KBM-7 (cell line): ENCODE data around the gene SORCS3.

Source experiments
- DNase-seq: peaks from one replicate; pipeline ENCODE4 v3.0.0-alpha.2; 2015
- in situ Hi-C: fragments of 300-500 bp; cut with MboI; formaldehyde crosslinking; loops from 2 replicates; pipeline ENCODE4 v1.14.3; 2020; ENCODE audit warnings: low sequenced_read_pairs, low pct_unique_long_range_greater_than_20kb, mixed read lengths

The SORCS3 gene

DNA sequence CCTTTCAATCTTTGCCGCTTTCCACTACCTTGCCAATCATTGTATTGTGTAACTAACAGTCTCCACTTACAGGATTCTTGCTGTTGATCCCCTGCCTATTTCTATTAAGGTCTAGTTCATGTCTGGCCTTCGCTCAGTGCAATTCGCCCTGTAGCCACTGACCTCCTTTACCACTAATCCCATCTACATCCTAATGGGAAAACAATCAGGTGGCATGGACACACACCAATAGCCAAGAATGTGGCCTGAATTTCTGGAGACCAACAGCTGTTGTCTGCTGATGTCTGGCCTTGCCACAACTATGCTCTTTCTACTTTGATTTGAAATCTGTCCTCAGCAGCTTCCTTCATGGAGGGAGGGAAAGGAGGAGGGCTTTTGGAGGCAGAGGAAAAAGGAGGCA lies 546.2 kb downstream of the SORCS3 start:
- DNase-seq = no peak
- in situ Hi-C loops = no loop called here

DNA sequence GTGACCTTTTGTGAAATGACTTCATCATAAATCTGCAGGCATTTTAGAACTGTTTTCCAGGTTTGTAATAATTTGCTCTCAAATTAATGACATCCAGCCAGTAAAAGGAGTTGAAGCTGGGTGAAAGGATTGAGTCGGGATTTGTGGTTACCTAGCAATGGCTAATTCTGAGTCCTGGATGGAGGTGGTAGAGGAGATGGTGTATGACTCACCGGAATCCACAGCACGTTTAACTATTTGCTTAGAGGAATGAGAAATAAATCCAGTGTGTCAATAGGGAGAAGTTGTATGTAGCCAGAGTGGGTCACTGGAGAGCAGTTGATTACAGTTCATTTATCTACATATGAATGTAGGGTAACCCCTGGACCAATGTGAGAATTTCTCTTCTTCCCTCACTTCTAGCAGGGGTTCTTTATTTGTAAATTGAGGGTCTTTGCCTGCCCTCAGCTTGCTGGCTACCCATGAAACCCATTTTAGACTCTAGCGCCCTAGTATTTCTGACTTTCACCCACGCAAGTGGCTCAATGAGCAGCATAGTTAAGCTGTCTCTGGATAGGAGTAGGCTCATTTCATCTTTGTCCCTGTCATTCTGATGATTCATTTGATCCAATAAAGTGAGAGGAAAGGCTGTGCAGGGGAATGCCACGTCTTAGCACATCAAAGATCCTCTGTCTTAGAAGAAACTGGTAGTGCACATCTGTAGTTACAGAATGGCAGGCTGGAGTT lies 547.8 kb downstream of the SORCS3 start:
- in situ Hi-C loops = no loop called here
- DNase-seq = no peak

DNA sequence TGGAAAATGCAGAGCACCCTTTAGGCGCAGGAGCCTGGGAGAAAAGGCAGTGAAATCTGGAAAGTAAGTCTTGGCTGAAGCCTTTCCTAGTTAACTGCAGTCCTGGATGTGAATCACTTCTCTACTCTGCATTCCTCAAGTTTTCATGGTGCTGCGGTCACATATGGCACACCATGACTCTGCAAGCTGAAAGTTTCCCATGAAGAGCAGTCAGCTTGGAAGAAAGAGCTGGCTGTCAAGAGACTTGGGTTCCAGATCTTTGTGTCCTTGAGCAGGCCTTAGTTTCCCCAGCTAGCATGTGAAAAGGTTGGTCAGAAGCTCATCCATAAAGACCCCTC lies 548.3 kb downstream of the SORCS3 start:
- no peak for DNase-seq
- in situ Hi-C loops = no loop called here

DNA sequence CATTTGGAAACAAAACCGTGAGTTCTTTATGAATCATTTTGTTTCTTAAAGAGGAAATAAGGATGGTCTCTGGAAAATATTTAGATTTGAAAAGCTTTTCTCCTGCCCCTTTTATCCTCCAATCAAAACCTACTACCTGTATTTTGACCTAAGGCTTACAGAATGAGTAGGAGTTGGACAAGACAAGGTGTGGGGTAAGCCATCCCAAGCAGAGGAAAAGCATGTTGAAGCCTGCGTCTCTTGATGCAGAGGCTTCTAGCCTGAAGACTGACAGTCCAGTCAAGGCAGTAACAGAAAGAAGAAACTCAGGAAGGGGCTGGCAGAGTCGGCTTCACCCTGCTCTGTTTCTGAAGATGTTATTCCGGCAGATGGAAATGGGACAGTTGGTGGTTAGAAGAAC lies 551.1 kb downstream of the SORCS3 start:
- DNase-seq = no peak
- in situ Hi-C loops = no loop called here

DNA sequence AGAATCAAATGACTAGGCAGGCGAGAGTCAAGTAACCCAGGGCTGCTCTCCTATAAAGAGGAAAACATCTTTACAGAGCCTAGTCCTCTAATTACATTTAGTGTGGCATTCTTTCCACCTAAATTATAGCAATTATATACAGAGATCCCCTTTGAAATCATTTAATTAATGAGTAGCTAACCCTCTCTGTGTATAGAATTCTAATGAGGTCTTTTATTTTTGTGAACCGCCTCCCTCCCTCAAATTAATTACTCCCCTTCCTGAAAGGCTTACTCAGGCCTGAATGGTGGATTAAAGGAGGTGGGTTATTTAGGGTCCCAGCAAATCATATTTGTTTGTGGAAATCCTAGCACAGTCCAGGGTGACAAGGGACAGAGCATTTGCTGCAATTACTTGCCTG lies 551.8 kb downstream of the SORCS3 start:
- DNase-seq = no peak
- in situ Hi-C loops = no loop called here

DNA sequence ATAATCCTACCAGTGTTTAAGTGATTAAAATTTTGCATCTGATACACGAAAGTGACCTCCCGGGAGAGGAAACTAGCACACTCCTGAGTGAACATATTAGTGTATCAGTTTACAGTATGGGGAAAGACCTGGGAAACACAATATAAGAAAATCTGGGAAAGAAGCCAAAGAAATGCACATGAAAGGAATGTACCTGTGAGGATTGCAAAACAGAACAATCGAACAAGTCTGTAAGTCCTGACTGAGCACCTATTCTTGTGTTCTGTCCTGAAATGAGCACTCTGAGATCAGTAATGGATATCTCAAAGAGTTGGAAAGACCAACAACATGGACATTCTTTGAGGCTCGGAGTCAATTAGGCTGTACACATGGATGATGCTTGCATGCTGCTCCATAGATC lies 554.7 kb downstream of the SORCS3 start:
- no peak for DNase-seq
- in situ Hi-C loops = no loop called here

DNA sequence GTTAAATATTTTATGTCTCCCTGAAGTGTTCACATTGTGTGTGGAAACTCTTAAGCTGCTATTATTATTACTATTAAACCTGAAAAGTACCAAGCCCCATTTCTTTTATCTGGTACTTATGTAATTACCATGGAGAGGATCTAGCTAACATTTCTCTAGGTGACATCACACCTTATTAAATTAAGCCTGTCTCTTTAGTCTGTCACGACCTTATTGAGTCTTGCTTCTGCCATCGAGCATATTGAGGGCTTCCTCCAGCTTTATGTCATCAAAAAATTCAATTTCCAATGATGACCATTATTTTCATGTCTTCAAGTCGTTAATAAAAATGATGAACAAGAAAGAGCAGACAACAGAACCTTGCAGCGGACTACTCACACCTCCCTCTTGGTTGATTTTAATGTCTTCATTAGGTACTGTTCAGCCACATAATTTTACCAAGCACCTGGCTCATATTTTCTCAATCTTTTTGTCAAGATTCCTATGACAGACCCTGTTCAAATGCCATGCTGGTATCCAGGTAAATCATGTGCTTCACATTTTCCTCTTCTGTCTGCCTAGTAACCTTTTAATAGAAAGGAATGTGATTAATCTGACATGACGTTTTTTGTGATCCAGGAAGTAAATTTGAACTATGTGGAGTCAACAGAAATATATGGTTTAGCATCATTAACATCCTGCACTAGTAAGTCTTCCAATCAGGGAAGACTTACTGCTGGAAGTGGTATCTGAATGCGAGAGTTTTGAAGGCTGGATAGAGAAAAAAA lies 556.7 kb downstream of the SORCS3 start:
- no peak for DNase-seq
- in situ Hi-C loops = no loop called here

DNA sequence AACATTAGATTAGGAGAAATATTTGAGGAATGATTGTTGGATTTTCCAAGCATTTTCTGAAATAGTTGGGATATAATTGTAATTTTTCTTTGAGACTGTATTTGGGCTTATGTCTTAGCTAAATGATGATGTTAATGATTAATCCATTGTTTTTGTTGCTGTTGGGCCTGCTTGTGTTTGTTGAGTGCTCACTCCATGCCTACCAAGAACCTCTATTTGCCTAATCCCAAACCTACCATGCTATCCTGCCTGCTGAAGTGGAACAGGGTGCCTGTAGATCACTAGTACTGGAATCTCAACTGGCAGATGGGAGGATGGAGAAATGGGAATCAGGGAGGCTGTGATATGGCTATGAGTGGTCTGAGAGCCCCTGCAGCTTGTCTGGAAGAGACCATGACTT lies 565.5 kb downstream of the SORCS3 start:
- DNase-seq = no peak
- in situ Hi-C loops = no loop called here

DNA sequence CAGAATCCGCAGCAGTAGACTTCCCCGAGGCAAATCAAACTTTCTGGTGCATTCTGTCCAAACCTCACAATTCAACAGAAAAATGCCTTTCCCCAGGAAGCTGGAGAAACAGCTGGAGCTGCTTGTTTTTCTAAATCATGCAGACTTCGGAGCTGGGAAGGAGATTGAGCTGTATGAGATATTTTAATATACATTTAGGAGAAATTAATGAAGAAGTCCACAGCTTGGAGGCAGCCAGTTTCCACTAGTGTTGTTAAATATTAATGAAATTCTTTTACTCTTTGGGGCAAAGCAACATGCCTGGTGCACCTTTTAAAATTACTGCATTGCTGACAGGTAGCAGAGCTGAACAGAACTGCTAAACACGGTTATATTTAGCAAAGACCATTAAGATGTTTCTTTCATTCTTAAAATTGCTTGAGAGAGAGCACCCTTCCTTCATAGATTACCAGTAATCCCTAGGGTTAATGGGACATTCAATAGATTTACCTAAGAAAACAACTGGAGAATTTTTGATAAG lies 566.4 kb downstream of the SORCS3 start:
- in situ Hi-C loops = no loop called here
- no peak for DNase-seq

DNA sequence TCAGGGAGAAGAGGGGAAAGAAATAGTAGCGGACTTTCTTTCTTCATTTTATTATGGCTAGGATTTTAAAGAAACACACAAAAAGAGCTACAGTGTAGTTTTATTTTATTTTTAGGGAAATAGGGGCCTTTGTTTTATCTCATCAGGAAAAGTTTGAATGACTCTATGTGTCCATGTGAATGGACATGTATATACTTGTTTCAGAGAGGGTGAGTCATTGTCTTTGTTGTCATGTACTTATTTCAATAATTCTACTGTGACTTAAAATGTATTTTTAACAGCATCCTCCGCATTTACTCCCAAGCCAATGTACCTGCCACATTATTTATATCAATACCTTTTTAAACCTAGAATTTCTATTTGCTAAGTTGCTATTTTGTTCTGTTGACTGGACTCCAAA lies 569.5 kb downstream of the SORCS3 start:
- in situ Hi-C loops = no loop called here
- no peak for DNase-seq

DNA sequence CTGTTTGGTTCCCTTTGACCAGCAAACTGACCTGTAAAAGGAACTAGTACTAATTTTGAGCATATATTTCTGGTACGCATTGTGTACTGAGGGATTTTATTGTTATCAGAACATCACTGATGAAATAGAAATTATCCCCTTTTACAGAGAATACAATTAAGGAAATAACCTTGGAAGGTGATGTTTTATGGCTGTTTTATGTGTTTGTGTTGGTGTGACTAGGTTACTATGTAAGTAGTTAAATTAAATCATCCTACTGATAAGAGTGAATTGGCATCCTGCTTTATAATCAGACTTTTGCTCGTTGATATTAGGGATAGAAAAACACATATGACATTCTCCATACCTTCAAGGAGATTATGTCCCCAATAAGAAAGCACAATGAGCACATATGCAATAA lies 596.6 kb downstream of the SORCS3 start:
- DNase-seq = no peak
- in situ Hi-C loops = no loop called here

DNA sequence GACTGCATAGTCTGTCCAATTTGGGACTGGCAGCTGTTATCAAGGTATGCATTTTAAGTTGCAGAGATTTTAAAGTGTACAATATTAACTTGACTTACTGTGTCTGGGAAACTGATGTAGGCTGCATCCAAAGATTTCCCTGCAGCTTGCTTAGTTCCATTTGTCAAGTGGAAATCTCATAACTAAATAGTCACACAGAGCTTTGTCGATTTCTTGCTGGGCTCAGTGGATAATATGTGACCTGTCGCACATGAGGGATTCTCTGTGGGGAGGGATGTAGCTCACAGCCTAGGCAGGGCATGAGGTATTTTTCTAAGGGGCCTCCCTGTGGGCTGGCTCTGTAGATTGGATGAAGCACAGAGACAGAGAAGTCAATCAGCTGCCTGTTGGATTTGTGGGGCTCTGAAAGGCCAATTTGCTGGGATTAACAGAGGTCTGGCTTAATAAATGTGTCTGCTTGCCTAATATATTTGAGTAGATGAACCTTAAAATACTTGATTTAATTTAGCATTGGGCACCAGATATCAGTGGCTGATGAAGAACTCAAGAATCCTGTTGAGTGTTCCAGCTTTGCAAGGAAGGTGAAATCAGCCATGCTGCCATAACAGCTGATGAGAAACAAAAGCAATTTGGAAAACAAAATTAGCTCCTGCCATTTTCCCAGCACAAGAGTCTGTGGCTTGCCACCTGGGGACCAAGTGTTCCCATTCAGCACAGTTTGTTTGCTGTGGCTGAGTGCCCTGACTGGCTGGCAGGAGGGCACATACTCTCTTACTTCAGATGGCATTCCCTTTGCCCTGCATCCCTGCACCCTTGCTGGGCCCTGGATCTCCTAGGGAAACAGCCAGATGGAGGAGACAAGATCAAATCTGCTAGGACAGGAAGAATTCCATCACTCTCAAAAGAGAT lies 598.5 kb downstream of the SORCS3 start:
- in situ Hi-C loops = no loop called here
- DNase-seq = no peak

DNA sequence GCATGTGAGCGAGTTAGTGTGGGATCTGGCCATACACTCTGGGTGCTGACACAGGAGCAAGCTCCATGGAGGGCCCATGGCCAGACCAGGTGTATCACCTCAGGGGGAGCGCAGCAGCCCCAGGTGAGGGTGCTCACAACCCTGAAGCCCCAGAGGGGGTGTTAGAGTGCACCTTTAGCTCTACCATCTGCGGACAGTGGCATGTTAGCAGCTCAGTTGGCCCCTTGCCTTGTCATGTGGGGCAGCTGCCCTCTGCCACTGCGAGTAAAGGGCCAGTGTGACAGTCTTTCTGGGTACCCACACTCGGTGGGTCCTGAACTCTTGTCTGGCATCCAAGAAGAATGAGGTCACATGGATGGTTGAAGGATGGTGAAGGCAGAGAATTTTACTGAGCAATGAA lies 600.2 kb downstream of the SORCS3 start:
- in situ Hi-C loops = no loop called here
- no peak for DNase-seq

DNA sequence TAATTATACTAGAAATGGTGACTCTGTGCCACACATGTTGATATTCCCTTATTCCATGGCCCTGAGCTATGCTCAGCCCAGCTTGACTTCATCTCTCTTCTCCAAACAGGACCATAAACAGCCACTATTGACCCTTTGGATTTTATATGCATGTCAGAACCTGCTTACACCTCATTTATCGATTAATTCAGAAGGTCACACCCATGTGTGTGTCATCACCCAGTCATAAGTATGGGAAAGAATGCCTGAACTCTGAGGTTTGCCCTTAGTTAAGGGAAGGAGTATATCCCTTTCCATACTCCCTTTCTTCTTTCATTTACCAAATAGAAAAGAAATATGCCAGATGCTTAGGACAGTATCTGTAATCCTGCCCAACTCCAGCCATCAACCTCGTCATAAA lies 602.3 kb downstream of the SORCS3 start:
- DNase-seq = no peak
- in situ Hi-C loops = no loop called here

DNA sequence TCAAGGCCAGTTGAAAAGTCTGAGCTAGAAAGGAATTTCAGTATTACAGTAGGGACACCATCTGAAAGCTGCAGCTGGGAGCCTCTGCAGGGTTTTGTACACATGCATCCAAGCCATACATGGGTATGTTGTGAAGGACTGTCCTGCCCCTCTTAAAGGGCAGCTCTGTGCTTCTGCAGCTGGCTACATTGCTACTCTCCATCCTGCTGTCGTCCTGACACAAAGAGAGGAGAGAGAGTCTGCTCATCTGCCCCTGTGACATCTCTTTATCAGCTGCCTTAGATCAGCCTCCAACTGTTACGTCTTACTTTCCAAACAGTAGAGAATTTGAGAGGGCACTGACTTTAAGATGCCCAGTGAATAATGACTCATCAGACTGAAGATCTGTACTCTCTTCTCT lies 602.7 kb downstream of the SORCS3 start:
- in situ Hi-C loops = no loop called here
- DNase-seq = no peak

DNA sequence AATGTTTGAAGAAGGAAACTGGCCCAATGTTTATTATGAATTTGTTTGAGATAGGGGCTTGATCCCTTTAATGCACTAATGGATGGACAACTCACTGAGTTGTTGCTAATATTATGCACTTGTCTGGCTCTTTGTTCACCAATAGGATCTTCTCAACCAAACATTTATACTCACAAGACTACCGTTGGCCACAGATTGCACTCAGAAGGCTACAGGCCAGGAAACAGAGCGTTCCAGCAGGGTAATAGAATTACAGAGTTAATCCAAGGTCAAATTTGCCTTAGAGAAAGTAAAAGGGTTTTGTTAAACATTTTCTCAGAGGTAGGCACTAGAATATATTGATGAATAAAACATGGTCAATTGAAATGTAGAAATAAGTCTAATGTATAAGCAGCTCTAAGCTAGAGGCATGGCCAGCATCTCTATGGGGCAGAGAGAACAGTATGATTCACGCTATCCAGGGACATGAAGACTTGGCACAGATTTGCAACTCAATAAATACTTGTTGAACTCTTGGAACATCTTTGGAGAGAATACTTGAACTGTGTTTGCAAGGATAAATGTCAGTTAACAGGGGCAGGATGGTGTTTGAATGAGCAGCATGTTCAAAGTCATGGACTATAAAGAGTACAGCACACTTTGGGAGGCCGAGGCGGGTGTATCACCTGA lies 606.9 kb downstream of the SORCS3 start:
- in situ Hi-C loops = no loop called here
- no peak for DNase-seq

DNA sequence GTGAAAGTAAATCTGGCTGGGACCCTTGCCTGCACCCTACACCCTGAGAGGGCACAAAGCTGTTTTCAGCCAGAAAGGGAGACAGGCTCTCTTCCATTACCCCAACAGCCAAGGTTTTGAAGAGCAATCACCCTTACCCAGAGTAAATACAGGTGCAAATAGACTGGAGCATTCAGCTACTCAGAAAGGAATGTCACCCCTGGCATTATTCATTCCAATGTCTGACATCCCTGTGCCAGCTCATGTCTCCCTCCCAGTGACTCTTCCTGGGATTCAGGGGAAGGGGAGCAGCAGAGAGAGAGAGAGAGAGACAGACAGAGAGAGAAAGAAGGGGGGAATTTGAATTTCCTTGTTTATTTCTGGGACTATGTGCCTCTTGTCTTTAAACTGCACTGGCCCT lies 611.8 kb downstream of the SORCS3 start:
- in situ Hi-C loops = no loop called here

DNA sequence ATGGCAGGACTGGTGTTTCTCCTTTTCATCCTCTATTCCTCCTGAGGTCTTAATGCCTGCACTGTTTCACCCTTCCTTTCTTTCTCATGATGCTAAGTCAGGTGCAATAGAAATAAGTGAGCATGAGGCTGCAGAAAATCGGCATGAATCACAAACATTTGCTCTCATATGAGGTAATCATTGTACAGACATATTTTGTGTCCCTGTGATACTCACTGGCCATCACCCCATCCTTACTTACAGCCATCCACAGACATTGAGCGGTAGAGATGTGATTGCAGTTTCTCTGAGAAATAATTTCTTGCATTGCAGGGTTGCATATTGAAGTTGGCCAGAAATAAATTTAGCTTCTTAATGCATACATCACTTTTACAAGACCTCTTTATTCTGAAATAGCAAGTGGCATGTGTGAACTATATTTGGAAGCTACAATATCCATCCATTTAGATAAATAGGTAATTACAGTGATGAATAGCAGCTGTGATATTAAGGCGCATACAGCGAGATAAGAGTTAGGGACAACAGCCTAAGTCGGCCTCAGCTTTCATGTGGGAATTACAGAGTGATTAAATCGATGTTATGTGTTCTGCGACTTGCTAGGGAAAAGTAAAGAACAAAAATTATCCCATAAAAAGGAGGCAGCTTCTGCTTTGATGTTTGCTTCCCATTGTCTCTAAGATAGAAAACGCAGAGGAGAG lies 612.6 kb downstream of the SORCS3 start:
- in situ Hi-C loops = no loop called here
- DNase-seq = no peak

More for the DNA sequence above, 611.8 kb downstream of the SORCS3 start:
- no peak for DNase-seq
